NK-92 (cell line): Measurements from ENCODE around the gene TMEM256.
"Not testable (repeated sequence)": the region's sequence is repeated elsewhere in the genome, so short reads cannot be mapped to it uniquely, and the experiment has no call there.

Experiments used
- DNase-seq: peaks from one replicate; lab custom pipeline; 2025; ENCODE audit not compliant: unreplicated experiment; lab: John Stamatoyannopoulos, UW

Gene TMEM256

DNA sequence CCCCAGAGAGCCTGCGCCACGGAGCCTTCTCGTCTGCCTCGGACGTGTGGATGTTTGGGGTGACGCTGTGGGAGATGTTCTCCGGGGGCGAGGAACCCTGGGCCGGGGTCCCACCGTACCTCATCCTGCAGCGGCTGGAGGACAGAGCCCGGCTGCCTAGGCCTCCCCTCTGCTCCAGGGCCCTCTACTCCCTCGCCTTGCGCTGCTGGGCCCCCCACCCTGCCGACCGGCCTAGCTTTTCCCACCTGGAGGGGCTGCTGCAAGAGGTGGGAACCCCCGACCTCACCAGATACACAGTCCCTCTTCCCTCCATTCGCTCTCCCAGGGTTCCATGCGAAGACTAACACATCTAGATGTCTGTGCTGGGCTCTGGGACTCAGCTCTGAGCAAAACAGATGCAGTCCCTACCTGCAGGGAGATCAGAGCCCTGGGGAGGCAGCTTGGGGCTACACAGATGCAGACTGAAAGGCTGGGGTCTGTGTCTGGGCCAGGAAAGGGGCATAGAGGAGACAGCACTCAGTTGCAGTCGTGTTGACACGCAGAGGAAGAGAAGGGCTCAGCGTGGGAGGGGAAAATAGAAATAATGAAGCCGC, 19.3 kb downstream of the TMEM256 start:
- no peak for DNase-seq

DNA sequence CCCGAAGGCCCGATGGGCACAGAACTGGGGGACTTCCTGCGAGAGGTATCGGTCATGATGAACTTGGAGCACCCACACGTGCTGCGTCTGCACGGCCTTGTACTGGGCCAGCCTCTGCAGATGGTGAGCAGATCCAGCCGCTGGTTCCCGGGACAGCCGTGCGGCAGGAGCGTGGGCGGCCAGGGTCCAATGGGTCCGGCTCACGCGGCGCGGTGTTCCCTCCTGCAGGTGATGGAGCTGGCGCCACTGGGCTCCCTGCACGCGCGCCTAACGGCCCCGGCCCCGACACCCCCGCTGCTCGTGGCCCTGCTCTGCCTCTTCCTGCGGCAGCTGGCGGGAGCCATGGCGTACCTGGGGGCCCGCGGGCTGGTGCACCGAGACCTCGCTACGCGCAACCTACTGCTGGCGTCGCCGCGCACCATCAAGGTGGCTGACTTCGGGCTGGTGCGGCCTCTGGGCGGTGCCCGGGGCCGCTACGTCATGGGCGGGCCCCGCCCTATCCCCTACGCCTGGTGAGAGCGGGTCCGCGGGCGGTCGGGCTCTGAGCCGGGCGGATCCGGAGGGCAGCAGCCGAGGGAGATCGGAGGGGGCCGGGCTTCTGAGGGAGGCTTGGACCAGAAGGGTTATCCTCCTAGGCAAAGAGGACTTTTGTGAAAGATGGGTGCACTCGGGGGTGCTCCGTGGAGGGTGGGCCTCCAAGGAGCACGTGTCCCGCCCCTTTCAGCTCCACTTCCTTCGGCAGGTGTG, 20.0 kb downstream of the TMEM256 start:
- no peak for DNase-seq

DNA sequence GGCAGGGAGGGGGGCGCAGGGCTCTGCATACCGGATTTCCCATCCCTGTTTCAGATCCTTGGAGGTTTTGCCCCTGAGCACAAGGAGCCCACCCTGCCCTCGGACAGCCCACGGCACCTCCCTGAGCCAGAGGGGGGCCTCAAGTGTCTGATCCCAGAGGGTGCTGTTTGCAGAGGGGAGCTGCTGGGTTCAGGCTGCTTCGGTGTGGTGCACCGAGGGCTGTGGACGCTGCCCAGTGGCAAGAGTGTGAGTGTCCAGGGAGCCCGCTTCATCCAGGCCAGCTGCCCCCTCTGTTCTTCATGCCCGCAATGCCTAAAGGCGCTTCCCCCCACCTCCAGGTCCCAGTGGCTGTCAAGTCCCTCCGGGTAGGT, 20.5 kb downstream of the TMEM256 start:
- DNase-seq: no peak

DNA sequence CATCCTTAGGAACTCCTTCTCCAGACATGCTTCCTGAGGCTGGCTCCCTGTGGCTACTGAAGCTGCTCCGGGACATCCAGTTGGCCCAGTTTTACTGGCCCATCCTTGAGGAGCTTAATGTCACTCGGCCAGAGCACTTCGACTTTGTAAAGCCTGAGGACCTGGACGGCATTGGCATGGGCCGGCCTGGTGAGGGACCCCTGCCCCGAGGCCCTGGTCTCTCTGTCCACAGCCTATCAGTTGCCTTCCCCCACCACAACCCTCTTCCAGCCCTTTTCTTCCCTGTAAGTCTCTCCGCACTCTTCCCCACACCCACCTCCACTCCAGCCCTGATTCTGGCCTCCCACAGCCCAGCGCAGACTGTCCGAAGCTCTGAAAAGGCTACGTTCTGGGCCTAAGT, 21.0 kb downstream of the TMEM256 start:
- no peak for DNase-seq

DNA sequence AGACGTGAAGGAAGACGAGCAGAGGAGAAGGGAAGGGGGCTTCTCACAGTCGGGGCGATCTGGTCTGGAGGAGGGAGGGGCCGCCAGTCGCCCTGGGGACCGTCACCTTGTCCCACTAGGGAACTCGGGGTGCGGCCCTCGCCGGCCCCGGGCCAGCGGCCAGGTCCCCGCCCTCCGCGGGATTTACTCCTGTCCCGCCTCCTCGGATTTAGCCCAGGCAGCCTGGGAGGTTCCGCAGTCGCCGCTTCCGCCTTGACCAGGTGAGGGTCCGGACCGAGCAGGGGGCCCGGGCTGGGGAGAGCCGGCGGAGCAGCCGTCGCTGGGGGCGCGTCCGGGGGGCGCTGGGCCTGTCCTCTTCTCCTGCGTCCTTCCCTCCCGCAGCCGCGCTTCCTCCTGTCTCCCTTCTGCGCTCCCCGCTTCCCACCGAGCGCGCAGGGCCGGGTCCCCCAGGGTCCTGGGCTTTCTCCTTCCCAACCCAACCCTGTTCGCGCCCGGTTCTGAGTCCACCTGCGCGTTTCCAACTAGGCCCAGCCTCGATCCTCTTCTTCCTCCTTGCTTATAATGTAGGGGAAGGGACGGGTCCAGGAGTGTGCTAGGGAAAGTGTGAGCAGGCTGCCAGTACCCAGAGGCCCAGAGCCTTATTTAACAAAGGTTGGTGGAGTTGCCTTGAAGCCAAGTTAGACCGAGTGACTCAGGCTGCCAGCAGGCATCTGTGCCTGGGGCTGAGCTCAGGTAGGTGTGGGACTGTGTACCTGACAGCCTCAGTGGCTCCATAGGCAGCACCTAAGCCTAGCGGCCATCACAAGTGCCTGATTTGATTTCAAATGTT, 22.8 kb downstream of the TMEM256 start, which contains the start of gene TNK1:
Gene TNK1 (plus strand): TSS at position 235 of the 829 bp plus-strand sequence. CDS start 1,838 bp downstream, outside the sequence.
- DNase-seq: no peak

DNA sequence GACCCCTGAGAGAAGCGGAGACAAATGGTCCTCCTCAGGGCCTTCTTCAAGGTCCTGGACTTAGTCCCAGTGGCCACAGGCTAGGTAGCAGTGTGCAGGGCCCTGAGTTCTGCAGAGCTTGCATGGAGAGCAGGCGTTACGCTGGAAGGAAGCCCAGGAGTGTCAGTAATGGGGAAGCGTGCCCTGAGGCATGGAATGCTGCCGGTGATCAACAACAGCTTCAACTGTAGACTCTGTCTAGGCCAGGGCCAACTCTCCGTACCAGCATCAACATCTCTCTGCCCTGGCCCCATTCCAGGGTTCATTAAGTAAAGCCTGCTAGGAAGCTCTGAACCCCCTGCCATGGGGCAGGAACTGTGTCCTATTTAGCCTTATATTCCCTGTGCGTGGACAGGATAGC, 23.6 kb downstream of the TMEM256 start:
- no peak for DNase-seq

DNA sequence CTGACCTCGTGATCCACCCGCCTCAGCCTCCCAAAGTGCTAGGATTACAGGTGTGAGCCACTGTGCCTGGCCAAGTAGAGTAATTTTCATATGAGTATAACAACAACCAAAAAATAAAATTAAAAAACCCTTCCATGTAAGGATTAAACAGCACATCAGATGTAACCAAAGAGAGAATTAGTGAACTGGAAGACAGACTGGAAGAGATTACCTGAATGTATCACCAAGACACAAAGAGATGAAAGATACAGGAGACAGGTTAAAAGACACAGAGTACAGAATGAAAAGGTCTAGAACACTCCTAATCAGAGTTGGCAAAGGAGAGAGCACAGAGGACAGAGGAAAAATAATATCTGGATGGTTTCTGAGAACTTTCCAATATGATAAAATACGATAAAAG, 24.8 kb downstream of the TMEM256 start:
- no peak for DNase-seq

DNA sequence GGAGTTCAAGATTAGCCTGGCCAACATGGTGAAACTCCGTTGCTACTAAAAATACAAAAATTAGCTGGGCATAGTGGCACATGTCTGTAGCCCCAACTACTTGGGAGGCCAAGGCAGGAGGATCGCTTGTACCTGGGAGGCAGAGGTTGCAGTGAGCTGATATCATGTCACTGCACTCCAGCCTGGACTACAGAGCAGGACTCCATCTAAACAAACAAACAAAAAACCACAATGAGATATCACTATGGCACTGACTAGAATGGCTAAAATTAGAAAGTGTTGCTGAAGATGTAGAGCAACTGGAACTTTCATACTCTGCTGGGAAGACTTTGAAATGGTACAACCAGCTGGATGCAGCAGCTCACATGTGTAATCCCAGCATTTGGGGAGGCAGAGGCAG, 29.5 kb downstream of the TMEM256 start:
- DNase-seq: no peak

DNA sequence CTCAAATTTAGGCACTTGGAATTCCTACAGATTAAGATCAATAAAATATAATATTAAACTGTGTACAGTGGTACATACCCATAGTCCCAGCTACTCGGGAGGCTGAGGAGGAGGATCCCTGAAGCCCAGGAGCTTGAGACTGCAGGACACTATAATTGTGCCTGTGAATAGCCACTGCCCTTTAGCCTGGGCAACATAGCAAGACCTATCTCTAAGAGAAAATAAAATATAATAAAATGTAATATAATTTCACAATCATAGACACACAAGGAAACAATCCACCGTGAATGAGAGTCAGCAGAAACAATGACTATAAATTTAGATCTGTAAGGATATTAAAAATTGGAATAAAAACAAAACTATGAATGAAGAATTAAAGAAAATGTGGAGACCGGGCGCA, 33.0 kb downstream of the TMEM256 start:
- no peak for DNase-seq

DNA sequence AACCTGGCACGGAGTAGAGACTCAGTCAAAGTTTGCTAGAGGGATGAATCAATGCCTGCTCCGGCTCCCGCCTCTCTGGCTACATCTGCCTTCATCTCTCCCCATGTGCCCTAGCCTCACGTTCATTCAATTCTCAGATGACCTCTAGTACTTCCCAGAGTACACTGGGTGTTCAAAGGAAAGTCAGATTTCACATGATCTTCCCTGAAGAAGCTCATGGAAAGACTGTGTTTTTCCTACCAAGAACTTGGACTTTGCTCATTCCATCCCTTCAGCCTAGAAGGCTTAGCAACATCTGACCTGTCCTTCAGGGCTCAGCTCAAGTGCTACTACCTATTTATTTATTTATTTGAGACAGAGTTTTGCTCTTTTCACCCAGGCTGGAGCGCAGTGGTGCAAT, 34.1 kb downstream of the TMEM256 start:
- no peak for DNase-seq

DNA sequence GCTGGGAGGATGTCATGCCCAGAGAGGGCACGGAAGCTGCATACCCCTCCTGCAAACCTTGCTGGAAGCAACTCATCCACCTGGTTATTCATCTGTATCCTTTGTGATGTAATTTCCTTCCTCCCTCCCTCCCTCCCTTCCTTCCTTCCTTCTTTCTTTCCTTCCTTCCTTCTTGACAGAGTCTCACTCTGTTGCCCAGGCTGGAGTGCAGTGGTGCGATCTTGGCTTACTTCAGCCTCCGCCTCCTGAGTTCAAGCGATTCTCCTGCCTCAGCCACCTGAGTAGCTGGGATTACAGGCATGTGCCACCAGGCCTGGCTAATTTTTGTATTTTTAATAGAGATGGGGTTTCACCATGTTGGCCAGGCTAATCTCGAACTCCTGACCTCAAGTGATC, 35.3 kb downstream of the TMEM256 start:
- not testable (repeated sequence) for DNase-seq

DNA sequence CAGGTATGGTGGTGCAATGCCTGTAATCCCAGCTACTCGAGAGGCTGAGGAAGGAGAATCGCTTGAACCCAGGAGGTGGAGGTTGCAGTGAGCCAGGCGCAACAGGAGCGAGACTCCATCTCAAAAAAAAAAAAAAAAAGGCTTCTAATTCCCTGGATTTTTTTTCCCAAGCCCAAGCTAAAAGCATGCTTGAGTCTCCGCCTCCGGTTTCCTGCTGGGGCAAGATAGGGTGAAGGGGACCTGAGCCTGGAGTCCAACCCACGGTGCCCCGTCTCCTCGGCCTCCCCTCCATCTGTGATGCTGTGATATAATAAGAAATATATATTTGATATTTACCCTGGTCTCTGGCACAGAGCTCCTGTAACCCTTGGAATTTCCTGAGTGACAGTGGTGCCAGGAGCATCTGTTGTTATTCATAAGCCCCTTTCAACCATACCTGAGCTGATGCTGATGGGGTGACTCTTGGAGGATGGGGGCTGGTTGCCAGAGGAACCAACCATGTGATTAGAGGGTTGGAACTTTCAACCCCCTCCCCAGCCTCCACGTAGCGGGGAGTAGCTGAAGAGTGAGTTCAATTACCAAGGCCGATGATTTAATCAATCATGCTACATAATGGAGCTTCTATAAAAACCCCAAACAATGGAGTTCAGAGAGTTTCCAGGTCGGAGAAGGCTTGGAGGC, 35.8 kb downstream of the TMEM256 start:
- no peak for DNase-seq

DNA sequence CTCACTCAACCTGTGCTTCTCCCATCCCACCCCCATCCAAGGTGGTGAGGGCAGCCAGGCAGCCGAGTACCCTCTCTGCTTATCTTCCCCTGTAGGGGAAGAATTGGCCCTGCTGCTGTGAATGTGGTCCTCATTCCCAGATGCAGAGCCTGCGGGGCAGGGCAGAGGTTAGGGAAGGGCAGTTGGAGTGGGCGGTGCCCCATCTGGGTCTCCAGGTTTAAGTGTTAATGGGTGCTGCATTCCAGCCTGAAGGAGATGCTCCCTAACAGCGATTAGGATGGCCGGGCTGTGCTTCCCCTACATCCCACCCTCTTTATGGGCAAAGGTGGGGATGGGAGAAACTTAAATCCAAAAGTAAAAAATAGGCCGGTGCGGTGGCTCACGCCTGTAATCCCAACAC, 36.8 kb downstream of the TMEM256 start:
- DNase-seq: no peak

DNA sequence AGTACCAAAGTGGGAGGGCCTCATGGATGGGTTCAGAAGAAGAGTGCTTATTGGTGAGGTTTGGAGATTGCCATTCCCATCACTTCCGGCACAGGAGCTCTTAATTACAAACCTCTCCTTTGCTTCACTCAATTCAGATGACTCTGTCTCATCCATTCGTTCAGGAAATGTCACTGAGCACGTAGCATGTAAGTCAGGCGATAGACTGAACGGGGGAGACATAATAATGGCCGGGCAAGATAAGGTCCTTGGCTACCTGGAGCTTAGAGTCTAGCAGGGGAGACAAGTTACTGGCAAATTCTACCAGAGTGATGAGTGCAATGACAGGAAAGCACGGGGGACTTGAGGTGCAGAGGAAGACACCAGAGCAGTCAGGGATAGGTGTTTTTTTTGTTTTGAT, 37.9 kb downstream of the TMEM256 start:
- not testable (repeated sequence) for DNase-seq

DNA sequence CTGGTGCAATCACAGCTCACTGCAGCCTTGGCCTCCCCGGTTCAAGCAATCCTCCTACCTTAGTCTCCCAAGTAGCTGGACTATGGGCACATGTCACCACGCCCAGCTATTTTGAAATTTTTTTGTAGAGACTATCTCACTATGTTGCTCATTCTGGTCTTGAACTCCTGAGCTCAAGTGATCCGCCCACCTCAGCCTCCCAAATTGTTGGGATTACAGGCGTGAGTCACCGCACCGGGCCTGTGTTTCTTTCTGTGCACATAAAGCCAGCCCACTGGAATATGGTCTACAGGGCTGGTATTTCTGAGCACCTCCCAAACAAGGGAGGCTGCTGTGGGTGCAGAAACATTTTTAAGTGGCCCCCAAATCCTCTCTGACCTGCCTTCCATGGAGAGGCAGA, 40.6 kb downstream of the TMEM256 start:
- no peak for DNase-seq

DNA sequence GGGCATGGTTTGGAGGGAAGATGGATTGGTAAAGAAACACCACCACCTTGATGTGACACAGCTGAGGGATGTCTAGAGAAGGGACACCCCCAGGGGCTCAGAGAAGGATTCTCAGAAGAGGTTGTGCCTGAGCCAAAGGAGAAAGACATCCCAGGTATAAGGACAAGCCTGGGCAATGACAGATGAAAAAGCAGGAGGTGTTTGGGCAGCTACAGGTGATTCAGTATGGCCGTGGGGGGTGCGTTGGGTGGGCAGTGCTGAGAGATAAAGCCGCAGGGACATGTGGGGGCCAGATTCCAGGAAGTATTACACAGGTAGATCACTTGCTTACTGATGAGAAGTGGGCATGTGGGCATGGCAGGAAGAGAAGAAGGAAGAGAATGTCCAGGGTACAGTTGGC, 42.0 kb downstream of the TMEM256 start:
- DNase-seq: no peak

DNA sequence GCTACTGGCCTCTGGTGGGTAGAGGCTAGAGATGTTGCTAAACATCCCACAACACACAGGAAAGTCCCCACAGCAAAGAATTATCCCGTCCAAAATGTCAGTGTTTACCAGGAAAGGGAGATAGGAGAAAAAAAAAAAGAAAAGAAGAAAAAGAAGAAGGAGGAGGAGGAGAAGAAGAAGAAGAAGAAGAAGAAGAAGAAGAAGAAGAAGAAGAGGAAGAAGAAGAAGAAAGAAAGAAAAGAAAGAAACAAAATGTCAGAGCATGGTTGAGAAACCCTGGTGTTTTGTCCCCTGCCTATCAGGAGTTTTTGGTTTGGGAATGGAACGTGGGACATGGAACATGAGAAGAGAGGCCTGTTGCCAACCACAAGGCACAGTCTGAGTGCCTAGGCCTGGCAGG, 46.5 kb downstream of the TMEM256 start:
- DNase-seq: no peak

DNA sequence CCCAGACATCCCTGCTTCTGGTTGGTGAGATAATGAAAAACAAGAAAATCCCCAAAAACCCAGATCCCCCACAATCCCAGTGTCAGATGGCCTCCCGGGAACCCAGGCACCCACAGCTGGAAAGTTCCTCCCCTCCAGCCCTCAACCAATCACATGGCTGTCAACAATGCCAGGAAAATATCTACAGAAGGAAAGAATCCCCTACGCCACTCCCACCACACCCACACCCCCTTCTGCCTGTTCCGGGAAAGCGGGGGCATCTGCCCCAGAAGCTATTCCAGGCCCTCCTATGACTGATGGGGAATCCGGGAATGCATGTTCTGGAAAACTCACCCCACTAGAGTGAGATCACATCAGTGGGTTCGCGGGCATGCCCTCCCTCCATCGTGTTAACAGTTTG, 47.1 kb downstream of the TMEM256 start:
- no peak for DNase-seq

DNA sequence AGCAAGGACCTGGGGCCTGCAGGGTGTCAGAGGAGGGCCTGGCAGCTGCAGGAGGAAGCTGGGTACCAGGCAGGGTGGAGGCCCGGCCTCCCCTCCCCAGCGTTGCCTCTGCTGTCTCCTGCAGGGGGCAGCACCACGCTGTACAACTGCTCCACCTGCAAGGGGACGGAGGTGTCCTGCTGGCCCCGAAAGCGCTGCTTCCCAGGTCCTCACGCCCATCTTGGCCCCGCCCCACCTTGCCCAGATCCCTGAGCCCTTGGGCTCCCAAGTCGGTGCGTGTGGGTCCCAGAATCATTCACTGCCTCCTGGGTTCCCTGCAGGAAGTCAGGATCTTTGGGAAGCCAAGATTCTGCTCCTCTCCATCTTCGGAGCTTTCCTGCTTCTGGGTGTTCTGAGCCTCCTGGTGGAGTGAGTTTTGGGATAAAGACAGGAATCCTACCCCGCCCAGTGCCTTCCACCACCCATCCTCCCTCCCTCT, 47.8 kb downstream of the TMEM256 start:
- DNase-seq: no peak

DNA sequence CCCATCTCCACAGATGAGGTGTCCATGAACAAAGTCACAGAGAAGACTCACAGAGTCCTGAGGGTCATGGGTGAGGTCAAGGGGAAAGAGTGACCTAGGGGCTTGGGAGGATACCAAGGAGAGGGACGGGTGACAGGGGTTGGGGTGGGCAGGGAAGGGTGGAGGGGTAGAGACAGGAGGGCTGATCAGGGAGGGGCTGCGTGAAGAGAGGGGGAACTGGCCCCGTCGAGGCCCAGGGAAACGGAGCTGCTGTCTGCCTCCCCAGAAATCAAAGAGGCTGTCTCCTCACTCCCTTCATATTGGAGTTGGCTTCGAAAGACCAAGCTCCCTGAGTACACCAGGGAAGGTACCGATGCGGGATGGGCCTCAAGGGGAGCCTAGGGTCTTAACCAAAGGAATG, 48.3 kb downstream of the TMEM256 start:
- DNase-seq: no peak

DNA sequence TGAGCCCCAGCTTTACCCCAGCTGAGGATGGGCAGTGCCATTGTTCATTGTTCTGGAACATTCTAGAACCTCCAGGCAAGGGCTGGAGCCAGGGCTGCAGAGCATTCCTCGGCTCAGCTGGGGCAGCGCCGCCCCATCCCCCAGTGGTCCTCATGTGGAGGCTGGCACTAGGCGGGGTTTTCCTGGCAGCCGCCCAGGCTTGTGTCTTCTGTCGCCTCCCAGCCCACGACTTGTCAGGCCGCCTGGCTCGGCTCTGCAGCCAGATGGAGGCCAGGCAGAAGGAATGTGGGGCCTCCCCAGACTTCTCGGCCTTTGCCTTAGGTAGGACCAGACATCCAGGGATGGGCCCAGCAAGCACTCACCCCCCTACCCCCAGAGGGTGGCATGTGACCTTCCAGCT, 48.8 kb downstream of the TMEM256 start, which contains the start of gene TMEM95:
Gene TMEM95 (plus strand): TSS at position 104 of the 400 bp plus-strand sequence. CDS start 49 bp downstream, at position 153.
- no peak for DNase-seq
